Jurkat, Clone E6-1 (cell line): ENCODE data around the gene LTBP1.

Experiments
- DNase-seq: peaks from one replicate; pipeline ENCODE4 v3.0.0-alpha.2; 2011; ENCODE audit warnings: low read depth, low spot score
- H3K4me3 ChIP-seq: 2 replicates; pipeline ENCODE4 v1.5.1; 2011; ENCODE audit warnings: mild to moderate bottlenecking, low read length, control low read depth, moderate library complexity

LTBP1 gene

GRCh38 chr2:33395034-33395433, 448.3 kb downstream of the LTBP1 start:
- H3K4me3 ChIP-seq = no peak overlapping the region
- DNase-seq = no peak

- peak; percentile 39 for DNase-seq
Measured at GRCh38 chr2:33395655-33396249, 449.0 kb downstream of the LTBP1 start.

GRCh38 chr2:33404321-33404720, 457.6 kb downstream of the LTBP1 start:
- DNase-seq = no peak
- H3K4me3 ChIP-seq = no peak overlapping the region

More at GRCh38 chr2:33395655-33396249, 449.0 kb downstream of the LTBP1 start:
- H3K4me3 ChIP-seq = no peak overlapping the region

GRCh38 chr2:33406622-33407021, 459.9 kb downstream of the LTBP1 start:
- no peak for DNase-seq
- H3K4me3 ChIP-seq = no peak overlapping the region

GRCh38 chr2:33408109-33408508, 461.4 kb downstream of the LTBP1 start:
- DNase-seq = no peak
- H3K4me3 ChIP-seq = no peak overlapping the region

- DNase-seq = no peak
- H3K4me3 ChIP-seq = no peak overlapping the region
Measured at GRCh38 chr2:33409417-33409955, 462.7 kb downstream of the LTBP1 start.

GRCh38 chr2:33411765-33412164, 465.0 kb downstream of the LTBP1 start:
- no peak for DNase-seq
- no peak overlapping the region for H3K4me3 ChIP-seq

- no peak overlapping the region for H3K4me3 ChIP-seq
- no peak for DNase-seq
Measured at GRCh38 chr2:33412920-33413319, 466.2 kb downstream of the LTBP1 start.

- no peak for DNase-seq
- H3K4me3 ChIP-seq = no peak overlapping the region
Measured at GRCh38 chr2:33419581-33420200, 472.9 kb downstream of the LTBP1 start.

- DNase-seq = peak; percentile 31
- no peak overlapping the region for H3K4me3 ChIP-seq
Measured at GRCh38 chr2:33420726-33421125, 474.0 kb downstream of the LTBP1 start.

GRCh38 chr2:33421820-33422219, 475.1 kb downstream of the LTBP1 start:
- DNase-seq = no peak
- H3K4me3 ChIP-seq = no peak overlapping the region

GRCh38 chr2:33425161-33425560, 478.4 kb downstream of the LTBP1 start:
- H3K4me3 ChIP-seq = no peak overlapping the region
- no peak for DNase-seq

- no peak overlapping the region for H3K4me3 ChIP-seq
- no peak for DNase-seq
Measured at GRCh38 chr2:33425586-33426031, 478.9 kb downstream of the LTBP1 start.

- DNase-seq = no peak
- no peak overlapping the region for H3K4me3 ChIP-seq
Measured at GRCh38 chr2:33426666-33427231, 480.0 kb downstream of the LTBP1 start.

- DNase-seq = no peak
- no peak overlapping the region for H3K4me3 ChIP-seq
Measured at GRCh38 chr2:33430077-33430476, 483.3 kb downstream of the LTBP1 start.

GRCh38 chr2:33430856-33431255, 484.1 kb downstream of the LTBP1 start:
- H3K4me3 ChIP-seq = no peak overlapping the region
- DNase-seq = no peak

GRCh38 chr2:33432871-33433270, 486.1 kb downstream of the LTBP1 start:
- no peak for DNase-seq
- no peak overlapping the region for H3K4me3 ChIP-seq

GRCh38 chr2:33433279-33434235, 486.8 kb downstream of the LTBP1 start:
- no peak for DNase-seq
- H3K4me3 ChIP-seq = no peak overlapping the region

- no peak for DNase-seq
- no peak overlapping the region for H3K4me3 ChIP-seq
Measured at GRCh38 chr2:33435518-33435917, 488.8 kb downstream of the LTBP1 start.
